Thyroid gland (tissue), 4 donors: ENCODE data around the gene ACSS3.

ENCODE experiments used
- CTCF ChIP-seq, 6 experiments: fragments of 200-600 bp in 3 of 6; fragments of 450-650 bp in 3 of 6; sonication (generic) in 3 of 6; IDR thresholded peaks; one replicate each; pipeline ENCODE4 v1.5.1; 2016 to 2019; ENCODE audit warnings: antibody characterized with exemption in 6 of 6, mild to moderate bottlenecking in 2 of 6, inconsistent platforms in 1 of 6, moderate library complexity in 1 of 6
- POLR2A ChIP-seq, 2 donors: fragments of 450-650 bp; IDR thresholded peaks; one replicate each; pipeline ENCODE4 v1.6.1; 2017; ENCODE audit warnings: antibody characterized with exemption in 2 of 2, mild to moderate bottlenecking in 2 of 2, moderate library complexity in 1 of 2

- TF ChIP-seq CTCF (IDR thresholded peaks at IDR 0.05) (no peak), POLR2A (IDR thresholded peaks at IDR 0.05) (no peak)
Observed at GRCh38 chr12:81039231-81039630, 38.6 kb upstream of the ACSS3 start.
